K562 (cell line): ENCODE data around the gene GART. TPM values are rescaled to one million over a fixed set of nuclear protein-coding genes. Genes with fewer than 3 reads are reported as not detected.
A peak's percentile ranks its signal among the peaks of the same experiment; 100 is the strongest.

ENCODE experiments used
- DACH1 ChIP-seq: fragments of 450-650 bp; IDR thresholded peaks from 2 replicates; pipeline ENCODE4 v1.6.1; 2018; ENCODE audit not compliant: partially characterized antibody
- FOSL1 ChIP-seq: fragments of 200-800 bp; sonication (Bioruptor generic); conservative IDR thresholded peaks from 2 replicates; pipeline ENCODE4 v1.6.1; 2016; ENCODE audit warnings: missing genetic modification characterization, missing compliant biosample characterization
- MCM3 ChIP-seq: fragments of 450-650 bp; IDR thresholded peaks from 2 replicates; pipeline ENCODE4 v1.6.1; 2016
- MEF2D ChIP-seq: conservative IDR thresholded peaks from 2 replicates; pipeline ENCODE4 v1.6.1; 2016; ENCODE audit warnings: low read depth, missing genetic modification characterization, missing compliant biosample characterization
- MTA1 ChIP-seq: fragments of 450-650 bp; IDR thresholded peaks from 2 replicates; pipeline ENCODE4 v1.6.1; 2017; ENCODE audit warnings: borderline replicate concordance
- NFYB ChIP-seq: IDR thresholded peaks from 2 replicates; pipeline ENCODE4 v1.6.1; 2011; ENCODE audit warnings: mild to moderate bottlenecking, moderate library complexity; ENCODE audit not compliant: insufficient read length; ENCODE audit errors: extremely low read depth
- SETDB1 ChIP-seq: IDR thresholded peaks from one replicate; pipeline ENCODE4 v1.6.1; 2012; ENCODE audit warnings: low read length, control low read depth, inconsistent platforms
- SLC30A9 ChIP-seq: fragments of 250-450 bp; sonication (Bioruptor Pico); IDR thresholded peaks from 2 replicates; pipeline ENCODE4 v1.8.0; 2022; ENCODE audit warnings: mild to moderate bottlenecking, moderate library complexity
- SMAD2 ChIP-seq: fragments of 150-350 bp; IDR thresholded peaks from 2 replicates; pipeline ENCODE4 v1.6.1; 2014; ENCODE audit warnings: low read depth, mild to moderate bottlenecking, low read length
- SUPT5H ChIP-seq: fragments of 450-650 bp; IDR thresholded peaks from 2 replicates; pipeline ENCODE4 v1.6.1; 2016
- TAF15 ChIP-seq: fragments of 200-400 bp; formaldehyde crosslinking; IDR thresholded peaks from 2 replicates; pipeline ENCODE4 v1.6.1; 2017; ENCODE audit warnings: mild to moderate bottlenecking, low read depth, low read length, moderate library complexity
- TAF7 ChIP-seq: fragments of 450-650 bp; IDR thresholded peaks from 2 replicates; pipeline ENCODE4 v1.6.1; 2016; ENCODE audit warnings: missing genetic modification characterization, missing compliant biosample characterization
- TBP ChIP-seq: optimal IDR thresholded peaks from 2 replicates; pipeline ENCODE3; 2011; ENCODE audit warnings: low read depth, low read length, improper control_type of control experiment
- WHSC1 ChIP-seq: IDR thresholded peaks from one replicate; pipeline ENCODE4 v1.6.1; 2012; ENCODE audit warnings: low read length, control low read depth, inconsistent platforms
- ZBTB17 ChIP-seq: fragments of 450-650 bp; formaldehyde crosslinking; IDR thresholded peaks from 2 replicates; pipeline ENCODE4 v1.4.0; 2020; ENCODE audit warnings: mild to moderate bottlenecking
- ZNF75A ChIP-seq: fragments of 450-650 bp; formaldehyde crosslinking; IDR thresholded peaks from 2 replicates; pipeline ENCODE4 v1.4.0; 2020; ENCODE audit warnings: mild to moderate bottlenecking
- polyA plus RNA-seq, 8 experiments: library from polyadenylated mRNA; depleted of rRNA in 4 of 8; stranded (reverse) in 5 of 8; unstranded in 3 of 8; fragments of >200 nt; fragmentation: Nextera tagmentation in 2 of 8; fragmentation: Illumina TruSeq in 1 of 8; extraction: Ambion mirVana in 2 of 8; extraction: Trizol in 1 of 8; gene quantifications; 2 replicates each; pipeline versions ENCODE4 v1.2.1 to v1.2.3, GENCODE V29; 2011 to 2014; ENCODE audit warnings: inconsistent platforms in 1 of 8, missing spikeins in 1 of 8
- total RNA-seq, 7 experiments: library from RNA; depleted of rRNA in 6 of 7; stranded (reverse); fragments of >200 nt in 6 of 7; fragmentation: Illumina TruSeq in 2 of 7; extraction: Trizol in 2 of 7; gene quantifications; 2 replicates each; pipeline versions ENCODE4 v1.2.1 to v1.2.3, GENCODE V29; 2011 to 2021; ENCODE audit warnings: low replicate concordance in 1 of 7
- TF ChIP-seq, protein P1 (sequence below): fragments of 250-450 bp; sonication (Bioruptor Pico); IDR thresholded peaks from 2 replicates; pipeline ENCODE4 v1.9.0; 2021; ENCODE audit warnings: mild to moderate bottlenecking, inconsistent platforms
- TF ChIP-seq, protein P2 (sequence below): fragments of 450-650 bp; formaldehyde crosslinking; IDR thresholded peaks from 2 replicates; pipeline ENCODE4 v1.4.0; 2020; ENCODE audit warnings: mild to moderate bottlenecking, moderate library complexity
- TF ChIP-seq, protein P3 (sequence below): fragments of 450-650 bp; IDR thresholded peaks from 2 replicates; pipeline ENCODE4 v1.6.1; 2016; ENCODE audit warnings: low read depth, mild to moderate bottlenecking, moderate library complexity
- TF ChIP-seq, protein P4 (sequence below): sonication (generic); formaldehyde crosslinking; IDR thresholded peaks from 2 replicates; pipeline ENCODE4 v1.8.0; 2022; ENCODE audit warnings: mild to moderate bottlenecking, missing genetic modification reagents

The GART gene
- total and polyA plus RNA-seq, 9 of the 15 experiments (the other 6 are each of a cell fraction or from before 2014, with no cell fraction given), result 141 to 429 (median 349) TPM

DNA sequence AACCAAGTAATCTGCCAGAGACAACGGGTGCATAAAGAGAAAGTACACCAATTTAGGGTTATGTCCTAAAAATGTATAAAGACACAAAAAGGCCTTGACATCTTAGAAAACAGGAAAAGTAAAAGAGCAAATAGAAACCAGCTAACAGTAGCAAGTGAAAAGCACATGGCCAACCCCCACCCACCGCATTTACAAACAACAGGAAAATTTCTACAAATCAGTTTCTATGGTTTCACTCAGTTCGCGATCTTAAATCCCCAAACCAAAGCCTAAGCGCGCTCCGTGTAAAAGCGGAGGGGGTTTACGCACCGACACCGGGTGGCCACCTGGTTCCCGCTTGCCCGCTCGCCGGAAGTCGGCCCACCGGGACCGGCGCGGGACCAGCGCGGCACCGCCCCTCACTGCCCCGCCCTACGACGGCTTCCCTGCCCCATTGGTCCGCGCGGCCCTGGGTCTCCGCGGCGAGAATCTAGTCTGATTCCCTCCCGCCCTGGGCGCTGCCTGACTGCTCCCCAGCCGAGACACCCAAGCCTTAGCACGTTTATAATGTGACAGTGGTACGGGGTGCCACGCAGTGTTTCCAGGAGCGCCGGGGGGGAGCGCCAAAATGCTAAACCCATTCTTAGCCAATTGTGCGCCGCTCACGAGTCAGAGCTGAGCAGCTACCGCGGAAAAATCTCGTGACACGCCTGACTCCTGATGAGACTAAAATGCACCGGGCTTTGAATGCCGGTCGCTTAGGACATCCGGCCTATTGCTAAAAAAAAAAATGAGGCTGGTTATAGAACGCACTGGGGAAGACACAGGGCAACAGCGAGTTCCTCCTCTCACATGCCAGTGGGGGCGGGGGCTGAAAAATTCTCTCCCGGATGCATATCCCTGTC lies at the start of gene GART (continued):
- TF ChIP-seq, protein P1, sequence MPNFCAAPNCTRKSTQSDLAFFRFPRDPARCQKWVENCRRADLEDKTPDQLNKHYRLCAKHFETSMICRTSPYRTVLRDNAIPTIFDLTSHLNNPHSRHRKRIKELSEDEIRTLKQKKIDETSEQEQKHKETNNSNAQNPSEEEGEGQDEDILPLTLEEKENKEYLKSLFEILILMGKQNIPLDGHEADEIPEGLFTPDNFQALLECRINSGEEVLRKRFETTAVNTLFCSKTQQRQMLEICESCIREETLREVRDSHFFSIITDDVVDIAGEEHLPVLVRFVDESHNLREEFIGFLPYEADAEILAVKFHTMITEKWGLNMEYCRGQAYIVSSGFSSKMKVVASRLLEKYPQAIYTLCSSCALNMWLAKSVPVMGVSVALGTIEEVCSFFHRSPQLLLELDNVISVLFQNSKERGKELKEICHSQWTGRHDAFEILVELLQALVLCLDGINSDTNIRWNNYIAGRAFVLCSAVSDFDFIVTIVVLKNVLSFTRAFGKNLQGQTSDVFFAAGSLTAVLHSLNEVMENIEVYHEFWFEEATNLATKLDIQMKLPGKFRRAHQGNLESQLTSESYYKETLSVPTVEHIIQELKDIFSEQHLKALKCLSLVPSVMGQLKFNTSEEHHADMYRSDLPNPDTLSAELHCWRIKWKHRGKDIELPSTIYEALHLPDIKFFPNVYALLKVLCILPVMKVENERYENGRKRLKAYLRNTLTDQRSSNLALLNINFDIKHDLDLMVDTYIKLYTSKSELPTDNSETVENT, result peak; percentile 89
- TF ChIP-seq NFYB, result peak; percentile 51
- no peak for TF ChIP-seq WHSC1
- no peak for TF ChIP-seq MCM3
- TF ChIP-seq, protein P2, sequence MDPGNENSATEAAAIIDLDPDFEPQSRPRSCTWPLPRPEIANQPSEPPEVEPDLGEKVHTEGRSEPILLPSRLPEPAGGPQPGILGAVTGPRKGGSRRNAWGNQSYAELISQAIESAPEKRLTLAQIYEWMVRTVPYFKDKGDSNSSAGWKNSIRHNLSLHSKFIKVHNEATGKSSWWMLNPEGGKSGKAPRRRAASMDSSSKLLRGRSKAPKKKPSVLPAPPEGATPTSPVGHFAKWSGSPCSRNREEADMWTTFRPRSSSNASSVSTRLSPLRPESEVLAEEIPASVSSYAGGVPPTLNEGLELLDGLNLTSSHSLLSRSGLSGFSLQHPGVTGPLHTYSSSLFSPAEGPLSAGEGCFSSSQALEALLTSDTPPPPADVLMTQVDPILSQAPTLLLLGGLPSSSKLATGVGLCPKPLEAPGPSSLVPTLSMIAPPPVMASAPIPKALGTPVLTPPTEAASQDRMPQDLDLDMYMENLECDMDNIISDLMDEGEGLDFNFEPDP, result no peak
- no peak for TF ChIP-seq SLC30A9 (CRISPR knock-in tag)
- TF ChIP-seq TBP, result peak; percentile 92
- TF ChIP-seq, protein P3, sequence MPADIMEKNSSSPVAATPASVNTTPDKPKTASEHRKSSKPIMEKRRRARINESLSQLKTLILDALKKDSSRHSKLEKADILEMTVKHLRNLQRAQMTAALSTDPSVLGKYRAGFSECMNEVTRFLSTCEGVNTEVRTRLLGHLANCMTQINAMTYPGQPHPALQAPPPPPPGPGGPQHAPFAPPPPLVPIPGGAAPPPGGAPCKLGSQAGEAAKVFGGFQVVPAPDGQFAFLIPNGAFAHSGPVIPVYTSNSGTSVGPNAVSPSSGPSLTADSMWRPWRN, result no peak
- TF ChIP-seq ZBTB17, result no peak
- no peak for TF ChIP-seq MEF2D (tag)
- no peak for TF ChIP-seq SMAD2
- no peak; the same call in 1 of the 2 replicates for TF ChIP-seq TAF7 (tag)
- TF ChIP-seq FOSL1 (tag), result 0 out of 2 replicates have a peak, but pooled peaks have one; percentile 41
- TF ChIP-seq MTA1, result no peak
- no peak for TF ChIP-seq SETDB1
- TF ChIP-seq DACH1, result no peak
- TF ChIP-seq, protein P4, sequence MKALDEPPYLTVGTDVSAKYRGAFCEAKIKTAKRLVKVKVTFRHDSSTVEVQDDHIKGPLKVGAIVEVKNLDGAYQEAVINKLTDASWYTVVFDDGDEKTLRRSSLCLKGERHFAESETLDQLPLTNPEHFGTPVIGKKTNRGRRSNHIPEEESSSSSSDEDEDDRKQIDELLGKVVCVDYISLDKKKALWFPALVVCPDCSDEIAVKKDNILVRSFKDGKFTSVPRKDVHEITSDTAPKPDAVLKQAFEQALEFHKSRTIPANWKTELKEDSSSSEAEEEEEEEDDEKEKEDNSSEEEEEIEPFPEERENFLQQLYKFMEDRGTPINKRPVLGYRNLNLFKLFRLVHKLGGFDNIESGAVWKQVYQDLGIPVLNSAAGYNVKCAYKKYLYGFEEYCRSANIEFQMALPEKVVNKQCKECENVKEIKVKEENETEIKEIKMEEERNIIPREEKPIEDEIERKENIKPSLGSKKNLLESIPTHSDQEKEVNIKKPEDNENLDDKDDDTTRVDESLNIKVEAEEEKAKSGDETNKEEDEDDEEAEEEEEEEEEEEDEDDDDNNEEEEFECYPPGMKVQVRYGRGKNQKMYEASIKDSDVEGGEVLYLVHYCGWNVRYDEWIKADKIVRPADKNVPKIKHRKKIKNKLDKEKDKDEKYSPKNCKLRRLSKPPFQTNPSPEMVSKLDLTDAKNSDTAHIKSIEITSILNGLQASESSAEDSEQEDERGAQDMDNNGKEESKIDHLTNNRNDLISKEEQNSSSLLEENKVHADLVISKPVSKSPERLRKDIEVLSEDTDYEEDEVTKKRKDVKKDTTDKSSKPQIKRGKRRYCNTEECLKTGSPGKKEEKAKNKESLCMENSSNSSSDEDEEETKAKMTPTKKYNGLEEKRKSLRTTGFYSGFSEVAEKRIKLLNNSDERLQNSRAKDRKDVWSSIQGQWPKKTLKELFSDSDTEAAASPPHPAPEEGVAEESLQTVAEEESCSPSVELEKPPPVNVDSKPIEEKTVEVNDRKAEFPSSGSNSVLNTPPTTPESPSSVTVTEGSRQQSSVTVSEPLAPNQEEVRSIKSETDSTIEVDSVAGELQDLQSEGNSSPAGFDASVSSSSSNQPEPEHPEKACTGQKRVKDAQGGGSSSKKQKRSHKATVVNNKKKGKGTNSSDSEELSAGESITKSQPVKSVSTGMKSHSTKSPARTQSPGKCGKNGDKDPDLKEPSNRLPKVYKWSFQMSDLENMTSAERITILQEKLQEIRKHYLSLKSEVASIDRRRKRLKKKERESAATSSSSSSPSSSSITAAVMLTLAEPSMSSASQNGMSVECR (CRISPR knock-in tag), result peak; percentile 93
- TF ChIP-seq TAF15, result no peak
- 0 out of 2 replicates have a peak, but pooled peaks have one; percentile 8 for TF ChIP-seq ZNF75A (CRISPR knock-in tag)
- TF ChIP-seq SUPT5H, result peak; percentile 94
